GM13976 (cell line): ENCODE measurements around the gene TSPAN4.

Experiments
- DNase-seq: peaks from one replicate; pipeline ENCODE4 v3.0.0; 2012; ENCODE audit warnings: low spot score
- in situ Hi-C: fragments of 300-500 bp; cut with MboI; formaldehyde crosslinking; loops from one replicate; pipeline ENCODE4 v1.12.0; 2022; ENCODE audit warnings: low sequenced_read_pairs, mixed read lengths, inconsistent platforms; ENCODE audit not compliant: unreplicated experiment
- TF ChIP-seq, protein P1 (sequence below): IDR thresholded peaks from 2 replicates; pipeline ENCODE4 v1.5.1; 2012; ENCODE audit warnings: borderline replicate concordance, mild to moderate bottlenecking; ENCODE audit not compliant: insufficient read depth; ENCODE audit errors: extremely low read depth, missing control alignments, control extremely low read depth

The TSPAN4 gene

DNA sequence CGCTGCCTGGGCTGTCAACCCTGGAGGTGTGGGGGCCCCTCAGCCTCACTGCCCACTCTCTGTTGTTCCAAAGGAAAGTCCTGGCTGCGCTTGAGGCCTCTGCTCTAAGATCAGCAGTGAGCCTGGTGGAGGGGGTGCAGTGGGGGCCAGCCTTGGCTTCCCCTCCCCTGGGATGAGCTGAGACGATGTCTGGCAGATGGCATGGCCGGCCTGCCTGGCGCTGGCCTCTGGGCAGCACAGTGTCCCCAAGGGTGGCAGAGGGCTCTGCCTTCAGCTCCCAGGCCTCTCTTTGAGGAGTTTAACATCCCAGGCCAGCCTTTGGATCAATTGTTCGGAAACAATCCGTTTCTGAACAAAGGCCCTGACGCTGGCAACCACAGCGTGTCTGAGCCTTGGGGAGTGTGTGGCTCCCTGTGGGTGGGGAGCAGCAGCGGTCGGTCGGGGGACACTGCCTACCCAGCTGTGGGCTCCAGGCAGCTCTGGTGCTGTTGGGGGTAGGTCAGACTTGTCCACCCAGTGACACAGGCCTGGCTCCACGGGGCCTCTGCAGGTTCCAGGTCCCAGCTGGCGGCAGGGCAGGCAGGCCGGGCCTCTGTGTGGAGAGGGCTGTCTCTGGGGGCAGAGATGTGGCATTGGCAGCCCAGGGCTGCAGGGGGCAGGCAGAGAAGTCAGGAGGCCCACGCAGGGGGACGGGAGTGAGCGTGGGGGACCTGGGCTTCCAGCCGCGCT lies 12.1 kb downstream of the TSPAN4 start:
- DNase-seq, result no peak
- in situ Hi-C loops, result no loop called here
- TF ChIP-seq, protein P1, sequence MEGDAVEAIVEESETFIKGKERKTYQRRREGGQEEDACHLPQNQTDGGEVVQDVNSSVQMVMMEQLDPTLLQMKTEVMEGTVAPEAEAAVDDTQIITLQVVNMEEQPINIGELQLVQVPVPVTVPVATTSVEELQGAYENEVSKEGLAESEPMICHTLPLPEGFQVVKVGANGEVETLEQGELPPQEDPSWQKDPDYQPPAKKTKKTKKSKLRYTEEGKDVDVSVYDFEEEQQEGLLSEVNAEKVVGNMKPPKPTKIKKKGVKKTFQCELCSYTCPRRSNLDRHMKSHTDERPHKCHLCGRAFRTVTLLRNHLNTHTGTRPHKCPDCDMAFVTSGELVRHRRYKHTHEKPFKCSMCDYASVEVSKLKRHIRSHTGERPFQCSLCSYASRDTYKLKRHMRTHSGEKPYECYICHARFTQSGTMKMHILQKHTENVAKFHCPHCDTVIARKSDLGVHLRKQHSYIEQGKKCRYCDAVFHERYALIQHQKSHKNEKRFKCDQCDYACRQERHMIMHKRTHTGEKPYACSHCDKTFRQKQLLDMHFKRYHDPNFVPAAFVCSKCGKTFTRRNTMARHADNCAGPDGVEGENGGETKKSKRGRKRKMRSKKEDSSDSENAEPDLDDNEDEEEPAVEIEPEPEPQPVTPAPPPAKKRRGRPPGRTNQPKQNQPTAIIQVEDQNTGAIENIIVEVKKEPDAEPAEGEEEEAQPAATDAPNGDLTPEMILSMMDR, result no peak

DNA sequence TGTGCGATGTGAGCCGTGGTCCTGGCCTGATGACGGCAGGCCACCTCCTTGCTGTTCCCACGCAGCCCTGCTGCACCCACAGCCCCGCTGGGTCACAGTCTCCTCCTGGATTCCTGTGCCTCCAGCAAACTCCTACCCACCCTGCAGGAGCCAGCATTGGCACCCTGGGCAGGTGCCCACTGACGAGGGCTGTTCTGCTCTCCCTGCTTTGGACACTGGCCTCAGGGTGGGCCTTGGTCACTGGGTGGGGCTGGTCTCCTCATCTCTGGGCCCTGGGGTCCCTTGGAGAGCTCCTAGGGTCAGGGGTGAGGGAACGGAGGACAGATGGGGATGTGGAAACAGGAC lies 12.7 kb downstream of the TSPAN4 start:
- TF ChIP-seq, protein P1, result no peak
- in situ Hi-C loops, result no loop called here
- no peak for DNase-seq

DNA sequence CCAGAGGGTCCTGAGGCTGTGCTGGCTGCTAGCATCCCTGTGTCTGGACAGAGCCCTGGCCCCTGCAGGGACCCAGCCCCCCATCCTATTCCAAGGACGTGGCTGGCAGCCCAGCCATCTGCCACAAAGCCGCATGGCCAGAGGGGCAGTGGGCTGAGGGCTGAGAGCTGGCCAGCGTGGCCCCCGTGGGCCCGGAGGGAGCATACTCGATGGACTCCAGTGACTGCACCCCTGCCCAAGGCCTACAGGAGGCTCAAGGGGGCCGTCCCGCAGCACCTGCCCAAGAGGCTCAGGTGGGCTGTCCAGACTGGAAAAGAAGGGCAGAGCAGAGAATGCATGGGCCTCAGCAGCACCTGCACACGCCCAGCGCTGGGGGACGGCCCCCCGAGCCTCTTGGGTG lies 13.1 kb downstream of the TSPAN4 start:
- TF ChIP-seq, protein P1, result no peak
- in situ Hi-C loops, result no loop called here
- no peak for DNase-seq

DNA sequence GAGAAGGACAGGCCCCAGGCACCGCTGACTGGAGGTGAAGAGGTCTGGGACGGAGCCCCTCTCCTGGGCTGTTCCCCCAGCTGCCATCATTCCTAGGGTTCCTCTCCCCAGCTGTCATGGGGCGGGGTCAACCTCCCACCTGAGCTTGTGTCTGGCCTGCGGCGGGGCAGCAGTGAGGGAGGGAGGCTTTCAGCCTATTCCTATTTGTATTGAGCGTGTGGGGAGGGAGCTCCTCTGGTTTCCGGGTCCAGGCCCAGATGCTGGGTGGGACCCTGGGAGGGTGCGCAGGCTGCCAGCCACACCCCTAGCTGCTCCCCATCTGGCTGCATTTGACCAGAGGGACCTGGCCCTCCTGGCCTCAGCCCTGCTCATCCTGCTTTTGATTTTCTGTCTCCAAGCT lies 13.7 kb downstream of the TSPAN4 start:
- DNase-seq, result no peak
- in situ Hi-C loops, result no loop called here
- TF ChIP-seq, protein P1, result no peak

DNA sequence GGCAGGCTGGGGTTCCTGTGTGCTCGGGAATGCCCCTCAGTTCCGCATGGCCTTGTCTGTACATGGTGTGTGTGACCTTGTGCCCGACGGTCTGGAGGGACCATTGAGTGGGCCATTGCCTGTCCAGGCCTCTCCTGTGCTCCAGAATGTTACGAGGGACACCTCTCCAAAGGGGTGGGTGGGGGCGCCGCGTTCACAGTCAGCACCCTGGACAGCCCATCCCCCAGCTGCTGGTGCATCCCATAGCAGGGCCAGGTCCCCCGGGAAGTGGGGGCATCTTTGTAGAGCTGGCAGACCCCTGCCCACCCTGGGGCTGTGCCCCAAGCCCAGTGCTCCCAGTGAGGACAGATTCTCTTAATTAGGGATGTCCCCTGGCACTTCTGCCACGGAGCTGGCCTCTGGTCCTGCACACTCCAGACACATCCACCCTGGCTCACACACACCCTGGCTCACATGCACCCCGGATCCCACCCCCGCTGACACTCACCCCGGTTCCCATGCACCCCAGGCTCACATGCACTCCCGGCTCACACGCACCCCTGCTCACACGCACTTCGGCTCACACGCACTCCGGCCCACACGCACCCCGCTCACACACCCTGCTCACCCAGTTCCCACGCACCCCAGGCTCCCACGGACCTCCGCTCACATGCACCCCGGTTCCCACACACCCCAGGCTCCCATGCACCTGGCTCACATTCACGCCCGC lies 15.6 kb downstream of the TSPAN4 start:
- in situ Hi-C loops, result no loop called here
- DNase-seq, result no peak
- TF ChIP-seq, protein P1, result no peak

DNA sequence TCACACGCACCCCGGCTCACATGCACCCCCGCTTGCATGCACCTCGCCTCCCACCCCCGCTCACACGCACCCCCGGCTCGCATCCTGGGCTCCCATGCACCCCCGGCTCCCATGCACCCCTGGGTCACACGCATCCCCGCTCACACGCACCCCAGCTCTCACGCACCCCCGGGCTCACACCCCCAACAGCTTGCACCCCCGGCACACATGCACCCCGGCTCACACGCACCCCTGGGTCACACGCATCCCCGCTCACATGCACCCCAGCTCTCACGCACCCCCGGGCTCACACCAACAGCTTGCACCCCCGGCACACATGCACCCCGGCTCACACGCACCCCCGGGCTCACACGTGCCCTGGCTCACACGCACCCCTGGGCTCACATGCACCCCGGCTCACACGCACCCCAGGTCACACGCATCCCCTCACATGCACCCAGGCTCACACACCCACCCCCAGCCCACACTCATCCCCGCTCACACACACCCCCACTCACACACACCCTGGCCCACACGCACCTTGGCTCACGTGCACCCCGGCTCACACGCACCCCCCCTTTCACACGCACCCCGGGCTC lies 16.2 kb downstream of the TSPAN4 start:
- in situ Hi-C loops, result no loop called here
- no peak for DNase-seq
- TF ChIP-seq, protein P1, result no peak
